Upper lobe of right lung (tissue), 1 donor: ENCODE measurements around the gene TNIP3. TPM values are rescaled to one million over a fixed set of nuclear protein-coding genes. Genes with fewer than 3 reads are reported as not detected.
A peak's percentile ranks its signal among the peaks of the same experiment; 100 is the strongest.

ENCODE experiments used
- ATAC-seq: fragments of 200-7000 bp; cut with Tn5 transposase; one replicate; pipeline ENCODE4 v1.9.1; 2020; ENCODE audit warnings: mild to moderate bottlenecking, moderate library complexity
- DNase-seq: peaks from one replicate; pipeline ENCODE4 v3.0.0-alpha.2; 2020
- H3K27ac ChIP-seq: fragments of 200-600 bp; one replicate; pipeline ENCODE4 v1.8.0; 2022
- H3K27me3 ChIP-seq: fragments of 200-600 bp; one replicate; pipeline ENCODE4 v1.8.0; 2022; ENCODE audit warnings: mild to moderate bottlenecking
- H3K36me3 ChIP-seq: fragments of 200-600 bp; one replicate; pipeline ENCODE4 v1.8.0; 2022
- H3K4me1 ChIP-seq: fragments of 200-600 bp; one replicate; pipeline ENCODE4 v1.8.0; 2022
- H3K4me3 ChIP-seq: fragments of 200-600 bp; one replicate; pipeline ENCODE4 v1.8.0; 2022; ENCODE audit warnings: mild to moderate bottlenecking
- H3K9me3 ChIP-seq: fragments of 200-600 bp; one replicate; pipeline ENCODE4 v1.8.0; 2022
- CTCF ChIP-seq: fragments of 200-600 bp; IDR thresholded peaks from one replicate; pipeline ENCODE4 v1.8.0; 2022; ENCODE audit warnings: antibody characterized with exemption
- intact Hi-C: fragments of 100-400 bp; cut with DNase I; formaldehyde crosslinking; loops from one replicate; pipeline ENCODE4 v1.11.0; 2022
- total RNA-seq: library from RNA; stranded (reverse); fragmentation: NEBNext Ultra II Directional; extraction: Animal tissue kit (Norgen Biotek cat#: 25700); gene quantifications from one replicate; pipeline ENCODE4 v1.2.1, GENCODE V29; 2021
- donor health status: DM: no; HTN: yes; CAD: no; lungs with severe emphysema.

Gene TNIP3
- total RNA-seq, 1 donor from 2014 or later = 2.3 TPM

DNA sequence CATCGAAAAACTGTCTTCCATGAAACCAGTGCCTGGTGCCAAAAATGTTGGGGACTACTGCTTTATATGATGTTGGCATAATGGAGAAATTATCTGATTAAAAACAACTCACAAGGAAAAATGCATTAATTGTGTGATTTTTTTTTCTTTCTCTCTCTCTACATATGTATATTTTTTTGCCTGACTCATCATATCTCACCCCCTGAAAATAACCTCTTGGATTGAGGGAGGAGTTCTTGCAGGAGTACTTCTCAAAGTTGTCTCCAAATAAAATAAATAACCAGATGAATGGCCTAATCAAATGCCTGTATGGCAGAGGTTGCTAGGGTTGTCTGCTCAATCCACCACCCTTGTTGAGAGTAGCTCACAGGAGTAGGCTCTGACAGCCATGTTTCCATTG is 19.9 kb upstream of the TNIP3 start:
- Histone ChIP-seq H3K4me1 (peaks cover 6% of the 10 kb centered on the region), H3K36me3 (no peaks in the 10 kb centered on the region), H3K4me3 (no peak overlapping the region), H3K9me3 (no peaks in the 10 kb centered on the region), H3K27ac (no peak overlapping the region), H3K27me3 (no peaks in the 10 kb centered on the region)
- ATAC-seq (no peak), DNase-seq (no peak)
- no peak for TF ChIP-seq CTCF
- intact Hi-C loops = no loop called here

- ATAC-seq = no peak
- no peaks in the 10 kb centered on the region for H3K9me3 ChIP-seq
- DNase-seq = no peak
- H3K27ac ChIP-seq = peak overlapping the region; percentile 70
- TF ChIP-seq CTCF = no peak
- H3K36me3 ChIP-seq = no peaks in the 10 kb centered on the region
- no peaks in the 10 kb centered on the region for H3K27me3 ChIP-seq
- peaks cover 6% of the 10 kb centered on the region for H3K4me1 ChIP-seq
- H3K4me3 ChIP-seq = no peak overlapping the region
- intact Hi-C loops = no loop called here
These were observed 19.2 kb upstream of the TNIP3 start for GRCh38 chr4:121183361-121183760.

GRCh38 chr4:121182296-121182695 is 18.2 kb upstream of the TNIP3 start:
- H3K27ac ChIP-seq = peak overlapping the region; percentile 70
- no peaks in the 10 kb centered on the region for H3K36me3 ChIP-seq
- ATAC-seq (peak; percentile 78), DNase-seq (no peak)
- intact Hi-C loops = no loop called here
- TF ChIP-seq CTCF = no peak
- no peaks in the 10 kb centered on the region for H3K27me3 ChIP-seq
- H3K4me1 ChIP-seq = peaks cover 6% of the 10 kb centered on the region
- no peaks in the 10 kb centered on the region for H3K9me3 ChIP-seq
- H3K4me3 ChIP-seq = peak overlapping the region; percentile 20

GRCh38 chr4:121181493-121181892 is 17.4 kb upstream of the TNIP3 start:
- DNase-seq = no peak
- no peak for ATAC-seq
- H3K36me3 ChIP-seq = no peaks in the 10 kb centered on the region
- H3K4me3 ChIP-seq = no peak overlapping the region
- TF ChIP-seq CTCF = no peak
- H3K27me3 ChIP-seq = no peaks in the 10 kb centered on the region
- intact Hi-C loops = no loop called here
- peaks cover 6% of the 10 kb centered on the region for H3K4me1 ChIP-seq
- no peaks in the 10 kb centered on the region for H3K9me3 ChIP-seq
- peak overlapping the region; percentile 70 for H3K27ac ChIP-seq

- Histone ChIP-seq H3K4me3 (no peak overlapping the region), H3K9me3 (no peaks in the 10 kb centered on the region), H3K4me1 (peaks cover 6% of the 10 kb centered on the region), H3K36me3 (no peaks in the 10 kb centered on the region), H3K27me3 (no peaks in the 10 kb centered on the region), H3K27ac (no peak overlapping the region)
- no peak for TF ChIP-seq CTCF
- DNase-seq (no peak), ATAC-seq (no peak)
- intact Hi-C loops = no loop called here
These were observed 16.4 kb upstream of the TNIP3 start for GRCh38 chr4:121180558-121180957.
